HepG2 (cell line): Measurements from ENCODE around the gene CTF1. TPM values are rescaled to one million over a fixed set of nuclear protein-coding genes. Genes with fewer than 3 reads are reported as not detected.

ENCODE experiments used
- AGO2 ChIP-seq: fragments of 200-400 bp; formaldehyde crosslinking; optimal IDR thresholded peaks from 2 replicates; pipeline ENCODE3; 2017; ENCODE audit warnings: mild to moderate bottlenecking, low read depth, low read length, moderate library complexity
- ARHGAP35 ChIP-seq: sonication (generic); formaldehyde crosslinking; IDR thresholded peaks from 2 replicates; pipeline ENCODE4 v1.9.0; 2022; ENCODE audit warnings: mild to moderate bottlenecking, inconsistent platforms, moderate library complexity, missing genetic modification reagents, borderline replicate concordance
- BRF2 ChIP-seq: sonication (generic); formaldehyde crosslinking; IDR thresholded peaks from 2 replicates; pipeline ENCODE4 v1.8.1; 2022; ENCODE audit warnings: mild to moderate bottlenecking, missing genetic modification reagents
- DRAP1 ChIP-seq: IDR thresholded peaks from 2 replicates; pipeline ENCODE4 v1.6.1; 2016; ENCODE audit warnings: missing genetic modification reagents, missing compliant biosample characterization
- HNF1A ChIP-seq, 2 experiments: sonication (generic) in 1 of 2; formaldehyde crosslinking in 1 of 2; IDR thresholded peaks; 2 replicates each; pipeline versions ENCODE4 v1.4.0 to v1.6.1; 2016 to 2020; ENCODE audit warnings: borderline replicate concordance in 1 of 2, low read depth in 1 of 2, mild to moderate bottlenecking in 1 of 2, missing genetic modification reagents in 1 of 2
- MTF2 ChIP-seq: sonication (generic); formaldehyde crosslinking; IDR thresholded peaks from 2 replicates; pipeline ENCODE4 v1.5.0; 2020; ENCODE audit warnings: missing genetic modification reagents, borderline replicate concordance
- MXD3 ChIP-seq: IDR thresholded peaks from 2 replicates; pipeline ENCODE4 v1.6.1; 2016; ENCODE audit warnings: mild to moderate bottlenecking, missing biosample characterization, missing genetic modification reagents
- PLSCR1 ChIP-seq: sonication (generic); formaldehyde crosslinking; IDR thresholded peaks from 2 replicates; pipeline ENCODE4 v1.5.0; 2020; ENCODE audit warnings: missing genetic modification reagents, mild to moderate bottlenecking, borderline replicate concordance
- REXO4 ChIP-seq: sonication (generic); formaldehyde crosslinking; IDR thresholded peaks from 2 replicates; pipeline ENCODE4 v1.8.0; 2022; ENCODE audit warnings: missing genetic modification reagents, mild to moderate bottlenecking, borderline replicate concordance
- SMAD1 ChIP-seq: sonication (generic); formaldehyde crosslinking; IDR thresholded peaks from 2 replicates; pipeline ENCODE4 v1.4.0; 2020; ENCODE audit warnings: missing genetic modification reagents, low read depth, mild to moderate bottlenecking, borderline replicate concordance
- SMYD3 ChIP-seq: sonication (generic); formaldehyde crosslinking; IDR thresholded peaks from 2 replicates; pipeline ENCODE4 v1.8.1; 2023; ENCODE audit warnings: mild to moderate bottlenecking, missing genetic modification reagents
- TBL1XR1 ChIP-seq: fragments of 150-350 bp; IDR thresholded peaks from 2 replicates; pipeline ENCODE4 v1.6.1; 2014; ENCODE audit warnings: borderline replicate concordance, low read length; ENCODE audit not compliant: partially characterized antibody
- TCF7 ChIP-seq: sonication (generic); IDR thresholded peaks from 2 replicates; pipeline ENCODE4 v1.6.1; 2016; ENCODE audit warnings: antibody characterized with exemption, low read depth
- ZFX ChIP-seq: sonication (generic); formaldehyde crosslinking; IDR thresholded peaks from 2 replicates; pipeline ENCODE4 v1.4.0; 2020; ENCODE audit warnings: mild to moderate bottlenecking, low read depth, missing genetic modification reagents, moderate library complexity
- ZNF430 ChIP-seq: sonication (generic); formaldehyde crosslinking; IDR thresholded peaks from 2 replicates; pipeline ENCODE4 v1.9.0; 2021; ENCODE audit warnings: mild to moderate bottlenecking, missing genetic modification reagents
- ZNF503 ChIP-seq: sonication (generic); formaldehyde crosslinking; IDR thresholded peaks from 2 replicates; pipeline ENCODE4 v1.4.0; 2020; ENCODE audit warnings: missing genetic modification reagents
- polyA plus RNA-seq, 8 experiments: library from polyadenylated mRNA; depleted of rRNA in 3 of 8; stranded (reverse) in 7 of 8; unstranded in 1 of 8; fragments of >200 nt; fragmentation: Illumina TruSeq in 4 of 8; extraction: Trizol in 4 of 8; gene quantifications; 2 replicates each; pipeline versions ENCODE4 v1.2.1 to v1.2.3, GENCODE V29; 2011 to 2016; ENCODE audit warnings: low read depth in 4 of 8, missing spikeins in 1 of 8, mixed read lengths in 1 of 8; ENCODE audit not compliant: insufficient read depth in 1 of 8
- total RNA-seq, 5 experiments: library from RNA; depleted of rRNA; stranded (reverse); fragments of >200 nt; fragmentation: Illumina TruSeq; extraction: Trizol; gene quantifications; 2 replicates each; pipeline ENCODE4 v1.2.3, GENCODE V29; 2016; ENCODE audit warnings: low read depth in 1 of 5

CTF1 gene
- total and polyA plus RNA-seq, 2 of the 13 experiments (the other 11 are each of a cell fraction or from before 2014, with no cell fraction given): 0.13 to 1.8 TPM

- TF ChIP-seq BRF2 (CRISPR knock-in tag) (no peak; the same call in 1 of the 2 replicates), TCF7 (no peak), ZNF503 (CRISPR knock-in tag) (peak; percentile 45; the same call in 1 of the 2 replicates), HNF1A (IDR thresholded peaks at IDR 0.05; ENCODE audit: low read depth) (no peak), HNF1A (CRISPR knock-in tag; IDR thresholded peaks at IDR 0.05; ENCODE audit: borderline replicate concordance) (no peak; the same call in 1 of the 2 replicates), AGO2 (peak; percentile 99), SMAD1 (CRISPR knock-in tag) (0 out of 2 replicates have a peak, but pooled peaks have one; percentile 70), DRAP1 (CRISPR knock-in tag) (peak; percentile 44; the same call in 1 of the 2 replicates), TBL1XR1 (no peak), SMYD3 (CRISPR knock-in tag) (0 out of 2 replicates have a peak, but pooled peaks have one; percentile 2), ARHGAP35 (peak; percentile 84; the same call in 1 of the 2 replicates), MTF2 (CRISPR knock-in tag) (no peak; the same call in 1 of the 2 replicates), ZNF430 (CRISPR knock-in tag) (peak; percentile 68), MXD3 (CRISPR knock-in tag) (no peak; the same call in 1 of the 2 replicates), ZFX (CRISPR knock-in tag) (peak; percentile 88; the same call in 1 of the 2 replicates), REXO4 (CRISPR knock-in tag) (peak; percentile 58; the same call in 1 of the 2 replicates), PLSCR1 (CRISPR knock-in tag) (0 out of 2 replicates have a peak, but pooled peaks have one; percentile 16)
Measured at GRCh38 chr16:30948667-30949649, 52.5 kb downstream of the CTF1 start, which contains the start of gene ORAI3 (continued).
